HG03432 (cell line): Measurements from ENCODE around the gene DYNLRB1.
A peak's percentile ranks its signal among the peaks of the same experiment; 100 is the strongest.

Experiments
- ATAC-seq: cut with Tn5 transposase; IDR thresholded peaks from one replicate; pipeline ENCODE4 v1.9.1; 2021; ENCODE audit warnings: mild to moderate bottlenecking, moderate library complexity; ENCODE audit not compliant: unreplicated experiment

DYNLRB1 gene

GRCh38 chr20:34552569-34552968 lies 36.3 kb downstream of the DYNLRB1 start:
- no peak for ATAC-seq

DNA sequence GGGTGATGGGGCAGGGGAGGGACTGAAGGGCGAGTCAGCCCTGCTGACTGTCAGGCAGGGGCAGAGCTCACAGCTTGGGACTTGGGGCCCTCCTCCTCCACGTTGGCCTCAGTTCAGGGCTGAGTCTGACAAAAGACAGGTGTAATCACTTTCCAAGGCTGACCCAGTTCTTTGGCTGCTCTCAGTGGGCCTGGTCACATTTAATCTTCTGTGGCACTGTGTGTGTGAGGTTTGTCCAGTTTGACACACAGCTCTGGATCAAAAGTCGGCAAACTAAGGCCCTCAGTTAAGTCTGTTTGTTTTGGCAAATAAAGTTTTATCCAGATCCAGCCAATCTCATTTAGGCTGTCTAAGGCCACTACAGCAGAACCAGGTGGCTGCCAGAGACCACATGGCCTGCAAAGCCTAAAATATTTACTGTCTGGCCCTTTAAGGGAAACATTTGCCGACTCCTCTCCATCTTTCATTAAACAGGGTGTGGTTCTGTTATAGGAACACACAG lies 37.2 kb downstream of the DYNLRB1 start:
- ATAC-seq: no peak

DNA sequence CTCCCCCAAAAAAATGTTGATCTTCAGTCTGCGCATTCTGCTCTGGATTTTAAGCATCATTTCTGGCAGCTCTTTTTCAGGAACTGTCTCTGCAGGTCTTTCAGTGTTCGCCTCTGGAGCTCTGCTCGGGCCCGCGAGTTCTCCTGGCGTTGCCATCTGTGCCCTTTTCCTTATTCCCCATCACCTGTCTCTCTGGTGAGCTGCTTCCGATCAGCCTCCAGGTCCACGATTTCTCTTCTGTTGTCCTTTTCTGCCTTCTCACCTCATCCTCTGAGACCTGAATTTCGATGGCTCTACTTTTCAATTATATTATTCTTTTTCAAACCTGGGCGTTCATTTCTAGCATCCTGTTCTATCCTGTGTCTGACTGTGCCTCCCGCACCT lies 41.7 kb downstream of the DYNLRB1 start:
- ATAC-seq: no peak

DNA sequence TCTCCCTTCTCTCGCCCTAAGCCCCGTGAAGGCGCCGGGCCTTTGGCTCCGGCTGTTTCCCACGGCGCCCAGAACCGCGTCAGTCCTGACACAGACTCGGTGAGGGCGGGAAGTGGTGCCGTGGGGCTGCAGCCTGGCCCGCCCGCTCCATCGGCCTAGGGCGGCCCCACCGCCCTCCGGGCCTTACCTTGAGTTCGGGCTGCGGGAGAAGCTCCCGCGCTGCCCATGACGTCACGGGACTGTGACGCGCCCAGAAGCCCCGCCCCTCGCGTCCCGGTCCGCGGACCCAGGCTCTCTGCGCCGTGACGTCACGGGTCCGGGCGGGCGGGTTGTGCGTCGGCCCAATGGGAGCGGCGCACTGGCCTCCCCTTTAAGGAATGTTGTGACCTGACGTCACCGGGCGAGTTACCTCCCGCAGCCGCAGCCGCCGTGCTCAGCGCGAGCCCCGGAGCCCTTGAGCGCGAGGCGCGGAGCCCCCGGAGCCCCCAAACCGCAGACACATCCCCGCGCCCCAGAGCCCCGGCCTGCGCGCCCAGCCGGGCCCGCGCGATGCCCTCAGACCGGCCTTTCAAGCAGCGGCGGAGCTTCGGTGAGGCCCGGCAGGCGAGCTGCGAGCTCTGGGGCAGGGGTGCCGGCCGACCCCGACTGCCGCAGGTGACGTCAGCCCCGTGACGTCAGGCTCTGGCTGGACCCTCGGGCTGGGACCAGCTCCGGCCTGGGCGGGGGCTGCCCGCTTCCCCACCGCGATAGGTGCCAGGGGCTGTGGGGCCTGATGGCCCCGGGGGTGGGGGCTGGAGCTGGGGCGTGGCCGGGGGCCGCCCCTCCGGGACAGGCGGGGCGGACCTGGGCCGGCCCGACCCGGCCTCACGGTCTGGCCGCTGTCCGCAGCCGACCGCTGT lies 42.3 kb downstream of the DYNLRB1 start, which contains the start of gene MAP1LC3A:
TSS of gene MAP1LC3A (plus strand) at position 399 of the 899 bp plus-strand sequence. CDS start at position 550, 151 bp downstream.
- peak; percentile 69 for ATAC-seq

- no peak for ATAC-seq
These were observed 43.3 kb downstream of the DYNLRB1 start for GRCh38 chr20:34559311-34560140.

- no peak for ATAC-seq
These were observed 43.9 kb downstream of the DYNLRB1 start for GRCh38 chr20:34560141-34560523.

DNA sequence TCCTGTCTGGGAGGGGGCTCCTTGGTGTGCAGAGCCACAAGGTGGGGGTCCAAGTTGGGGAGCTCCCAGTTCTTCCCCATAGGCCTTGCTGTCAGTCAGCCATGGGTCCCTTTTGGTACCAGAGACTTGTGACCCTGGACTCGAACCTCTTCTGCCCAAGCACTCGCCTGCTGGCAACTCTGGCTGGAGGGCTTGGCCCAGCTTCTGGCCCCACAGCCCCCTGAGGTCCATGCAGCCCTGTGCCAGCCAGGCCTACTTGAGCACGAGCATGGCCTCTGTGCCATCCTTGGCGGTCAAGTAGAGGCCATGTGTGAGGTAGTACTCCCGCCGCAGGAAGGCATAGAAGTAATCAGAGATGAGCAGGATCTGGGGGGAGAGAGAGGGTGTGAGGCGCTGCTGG lies 44.4 kb downstream of the DYNLRB1 start:
- ATAC-seq: no peak

GRCh38 chr20:34561661-34562060 lies 45.4 kb downstream of the DYNLRB1 start:
- no peak for ATAC-seq

GRCh38 chr20:34562641-34563040 lies 46.4 kb downstream of the DYNLRB1 start:
- ATAC-seq: no peak

- ATAC-seq: no peak
These were observed 48.6 kb downstream of the DYNLRB1 start for GRCh38 chr20:34564833-34565232.

- no peak for ATAC-seq
These were observed 51.0 kb downstream of the DYNLRB1 start for GRCh38 chr20:34566978-34567891.

- ATAC-seq: no peak
These were observed 52.0 kb downstream of the DYNLRB1 start for GRCh38 chr20:34567892-34568865.

GRCh38 chr20:34569598-34569997 lies 53.4 kb downstream of the DYNLRB1 start:
- ATAC-seq: no peak

- ATAC-seq: no peak
These were observed 54.7 kb downstream of the DYNLRB1 start for GRCh38 chr20:34570859-34571306.

DNA sequence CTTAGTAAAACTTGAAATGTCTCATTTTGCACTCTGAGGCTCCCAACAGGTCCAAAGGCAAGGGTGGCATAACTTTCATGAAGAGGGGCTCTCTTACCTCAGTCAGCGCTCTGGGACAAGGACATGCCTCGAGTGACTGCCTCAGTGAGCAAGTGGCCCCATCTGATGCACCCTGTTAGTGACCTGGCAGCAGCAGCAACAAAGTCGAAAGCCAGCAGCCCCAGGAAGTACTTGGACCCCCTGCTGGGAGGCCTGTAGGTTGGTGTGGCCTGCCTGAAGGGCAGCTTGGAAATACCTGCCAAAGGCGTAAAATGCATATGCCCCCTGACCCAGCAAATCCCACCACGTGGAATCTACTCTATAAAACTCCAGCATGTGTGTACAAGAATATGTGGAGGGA lies 55.5 kb downstream of the DYNLRB1 start:
- ATAC-seq: no peak

DNA sequence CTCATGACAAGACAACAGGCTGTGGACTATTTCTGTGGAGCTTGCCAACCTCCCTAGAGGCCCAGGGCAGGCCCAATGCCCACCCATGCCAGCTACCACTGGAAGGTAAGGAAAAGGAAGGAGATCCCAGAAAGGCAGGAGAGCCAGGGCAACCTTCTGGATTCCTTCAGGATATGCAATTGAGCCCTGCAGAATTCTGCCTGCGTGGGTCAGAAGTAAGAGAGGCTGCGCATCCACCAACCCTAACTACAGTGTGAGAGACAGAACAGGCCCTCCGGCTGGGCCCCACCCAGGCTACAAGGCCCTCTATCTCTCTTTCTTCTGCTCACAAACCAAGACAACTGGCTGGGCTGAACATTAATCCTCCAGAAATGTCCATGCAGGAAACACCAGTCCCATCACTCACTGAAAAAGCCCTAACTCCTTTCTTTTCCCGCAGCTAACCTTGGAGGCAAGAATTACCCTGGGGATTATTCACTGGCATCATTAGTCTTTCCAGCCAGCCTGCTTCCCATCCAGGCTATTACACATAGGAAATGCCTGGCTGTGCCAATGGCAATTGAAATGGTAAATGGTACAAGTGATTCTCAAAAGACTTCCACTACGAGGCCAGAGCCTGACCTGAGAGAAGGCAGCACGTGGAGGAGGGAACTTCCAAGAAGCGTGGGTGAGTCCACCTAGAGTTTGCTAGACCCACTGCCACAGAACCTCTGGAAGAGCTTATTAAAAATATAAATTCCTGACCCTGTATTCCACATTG lies 57.5 kb downstream of the DYNLRB1 start:
- ATAC-seq: no peak

- ATAC-seq: no peak
These were observed 58.2 kb downstream of the DYNLRB1 start for GRCh38 chr20:34574426-34574825.

DNA sequence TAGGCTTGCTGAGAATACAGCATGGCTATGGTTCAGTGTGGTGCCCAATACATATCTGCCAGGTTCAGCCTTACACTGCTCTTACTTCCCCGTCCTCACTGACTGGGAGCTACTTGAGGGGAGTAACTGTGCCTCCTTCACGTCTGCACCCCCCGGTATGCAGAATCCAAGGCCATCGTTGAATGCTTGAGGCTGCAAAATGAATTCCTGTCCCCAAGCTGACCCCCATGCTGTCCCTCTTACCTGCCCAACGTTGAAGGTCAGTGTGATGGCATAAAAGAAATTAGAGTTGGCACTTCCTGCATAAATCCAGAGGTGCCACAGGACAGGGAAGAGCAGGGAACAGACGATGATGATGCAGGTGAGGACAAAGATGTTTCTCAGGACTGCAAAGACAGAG lies 58.6 kb downstream of the DYNLRB1 start:
- ATAC-seq: no peak

DNA sequence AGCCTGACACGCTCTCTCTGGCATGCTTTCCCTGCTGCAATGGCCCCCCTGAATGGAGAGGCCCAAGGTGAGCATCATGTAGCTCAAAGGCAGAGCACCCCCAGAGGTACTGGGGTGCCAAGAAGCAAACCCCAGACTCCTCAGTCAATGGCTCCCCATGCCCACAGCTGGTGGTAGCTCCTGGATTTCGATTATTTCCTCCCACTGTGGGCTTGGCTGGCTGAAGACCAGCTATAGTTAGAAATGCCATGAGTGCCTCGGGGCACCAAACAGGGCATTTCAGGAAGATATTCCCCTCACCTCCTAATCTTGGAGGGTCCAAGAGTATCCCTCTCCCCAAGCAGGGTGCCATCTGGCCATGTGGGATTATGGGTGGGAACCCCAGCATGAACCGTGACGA lies 59.0 kb downstream of the DYNLRB1 start:
- no peak for ATAC-seq
